ENCODE data around the gene PEPD.

Gene PEPD

GRCh38 chr19:33384983-33385382 is 136.6 kb downstream of the PEPD start:
- peaks cover 4% of the 10 kb centered on the region for H3K27me3 Mint-ChIP-seq (ENCODE audit: low read depth, poor library complexity)
- peaks cover 10% of the 10 kb centered on the region for H3K36me3 Mint-ChIP-seq (ENCODE audit: low read depth)
- H3K4me1 Mint-ChIP-seq, result peaks cover 10% of the 10 kb centered on the region
- H3K27ac Mint-ChIP-seq, result no peak overlapping the region
- H3K9me3 Mint-ChIP-seq, result no peaks in the 10 kb centered on the region
- TF ChIP-seq CTCF (IDR thresholded peaks at IDR 0.05), result no peak
- DNase-seq, result no peak
- no peak overlapping the region for H3K4me3 Mint-ChIP-seq

- H3K27ac Mint-ChIP-seq, result peak overlapping the region; percentile 20
- no peaks in the 10 kb centered on the region for H3K9me3 Mint-ChIP-seq
- peaks cover 4% of the 10 kb centered on the region for H3K27me3 Mint-ChIP-seq (ENCODE audit: low read depth, poor library complexity)
- DNase-seq, result no peak
- peaks cover 22% of the 10 kb centered on the region for H3K36me3 Mint-ChIP-seq (ENCODE audit: low read depth)
- H3K4me1 Mint-ChIP-seq, result peaks cover 7% of the 10 kb centered on the region
- no peak overlapping the region for H3K4me3 Mint-ChIP-seq
- TF ChIP-seq CTCF (IDR thresholded peaks at IDR 0.05), result no peak
These were observed 137.8 kb downstream of the PEPD start for GRCh38 chr19:33383720-33384292.

- Mint-ChIP-seq H3K4me1 (peaks cover 14% of the 10 kb centered on the region), H3K4me3 (no peak overlapping the region), H3K36me3 (ENCODE audit: low read depth) (peaks cover 28% of the 10 kb centered on the region)
These were observed 138.6 kb downstream of the PEPD start for GRCh38 chr19:33382982-33383381.

GRCh38 chr19:33382006-33382405 is 139.6 kb downstream of the PEPD start:
- Mint-ChIP-seq H3K27ac (no peak overlapping the region), H3K36me3 (ENCODE audit: low read depth) (peaks cover 28% of the 10 kb centered on the region), H3K9me3 (no peaks in the 10 kb centered on the region), H3K4me3 (no peak overlapping the region), H3K4me1 (peaks cover 16% of the 10 kb centered on the region), H3K27me3 (ENCODE audit: low read depth, poor library complexity) (peaks cover 4% of the 10 kb centered on the region)
- TF ChIP-seq CTCF (IDR thresholded peaks at IDR 0.05), result no peak
- DNase-seq, result no peak

More at GRCh38 chr19:33382982-33383381, 138.6 kb downstream of the PEPD start:
- no peak for TF ChIP-seq CTCF (IDR thresholded peaks at IDR 0.05)
- no peak for DNase-seq
- Mint-ChIP-seq H3K27me3 (ENCODE audit: low read depth, poor library complexity) (peaks cover 4% of the 10 kb centered on the region), H3K27ac (no peak overlapping the region), H3K9me3 (no peaks in the 10 kb centered on the region)

DNA sequence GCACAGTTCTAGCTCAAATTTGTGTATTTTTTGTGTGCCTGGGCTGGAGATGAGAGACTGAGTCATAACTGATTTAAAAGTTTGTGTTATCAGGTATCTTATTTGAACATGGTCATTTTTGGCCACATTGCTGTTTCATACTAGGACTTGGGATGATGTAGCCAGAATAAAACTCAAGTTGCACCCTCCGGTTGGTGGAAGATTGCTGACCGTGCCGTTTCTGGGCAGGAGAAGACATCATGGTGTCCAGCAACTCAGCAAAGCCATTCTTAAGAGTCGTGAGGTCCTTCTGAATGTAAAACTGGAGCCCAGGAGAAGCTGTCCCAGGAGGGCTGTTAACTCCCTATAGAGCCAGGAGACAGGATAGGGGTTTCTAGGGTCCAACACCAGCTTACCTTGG is 140.5 kb downstream of the PEPD start:
- H3K4me1 Mint-ChIP-seq, result peaks cover 22% of the 10 kb centered on the region
- H3K27me3 Mint-ChIP-seq (ENCODE audit: low read depth, poor library complexity), result peaks cover 4% of the 10 kb centered on the region
- no peak for DNase-seq
- no peak overlapping the region for H3K27ac Mint-ChIP-seq
- H3K9me3 Mint-ChIP-seq, result no peaks in the 10 kb centered on the region
- H3K36me3 Mint-ChIP-seq (ENCODE audit: low read depth), result peaks cover 35% of the 10 kb centered on the region
- TF ChIP-seq CTCF (IDR thresholded peaks at IDR 0.05), result no peak
- H3K4me3 Mint-ChIP-seq, result no peak overlapping the region

DNA sequence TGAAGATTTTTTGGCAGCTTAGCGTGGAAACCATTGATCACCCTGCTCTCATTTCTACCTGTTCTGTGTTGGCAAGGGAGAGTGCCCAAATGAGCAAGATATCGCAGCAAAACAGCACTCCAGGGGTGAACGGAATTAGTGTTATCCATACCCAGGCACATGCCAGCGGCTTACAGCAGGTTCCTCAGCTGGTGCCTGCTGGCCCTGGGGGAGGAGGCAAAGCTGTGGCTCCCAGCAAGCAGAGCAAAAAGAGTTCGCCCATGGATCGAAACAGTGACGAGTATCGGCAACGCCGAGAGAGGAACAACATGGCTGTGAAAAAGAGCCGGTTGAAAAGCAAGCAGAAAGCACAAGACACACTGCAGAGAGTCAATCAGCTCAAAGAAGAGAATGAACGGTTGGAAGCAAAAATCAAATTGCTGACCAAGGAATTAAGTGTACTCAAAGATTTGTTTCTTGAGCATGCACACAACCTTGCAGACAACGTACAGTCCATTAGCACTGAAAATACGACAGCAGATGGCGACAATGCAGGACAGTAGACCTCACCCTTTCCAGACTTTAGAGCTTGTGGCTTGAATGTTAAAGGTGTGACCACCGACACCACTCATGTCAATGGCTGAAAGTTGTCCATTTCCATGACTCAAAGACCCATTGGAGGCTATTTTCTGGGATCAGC is 142.3 kb downstream of the PEPD start:
- H3K36me3 Mint-ChIP-seq (ENCODE audit: low read depth), result peaks cover 42% of the 10 kb centered on the region

More for the DNA sequence above, 142.3 kb downstream of the PEPD start:
- H3K4me1 Mint-ChIP-seq, result peaks cover 40% of the 10 kb centered on the region
- peaks cover 8% of the 10 kb centered on the region for H3K27me3 Mint-ChIP-seq (ENCODE audit: low read depth, poor library complexity)
- TF ChIP-seq CTCF (IDR thresholded peaks at IDR 0.05), result no peak
- H3K27ac Mint-ChIP-seq, result no peak overlapping the region
- H3K4me3 Mint-ChIP-seq, result no peak overlapping the region
- DNase-seq, result no peak
- H3K9me3 Mint-ChIP-seq, result no peaks in the 10 kb centered on the region

Measured in nephron progenitor cell (in vitro differentiated cells).